Measurements from ENCODE around the gene KLLN. TPM values are rescaled to one million over a fixed set of nuclear protein-coding genes. Genes with fewer than 3 reads are reported as not detected.
A peak's percentile ranks its signal among the peaks of the same experiment; 100 is the strongest.

KLLN gene
- total and polyA plus RNA-seq, 2 of the 13 experiments (the other 11 are each of a cell fraction or from before 2014, with no cell fraction given) = 0.08 to 0.44 TPM

- TF ChIP-seq HIC2 (CRISPR knock-in tag; IDR thresholded peaks at IDR 0.05; ENCODE audit: low read depth) = no peak
- peak; percentile 24; the same call in 1 of the 2 replicates for TF ChIP-seq NR1H2 (CRISPR knock-in tag; IDR thresholded peaks at IDR 0.05; ENCODE audit: borderline replicate concordance, low read depth)
- no peak for TF ChIP-seq MXD4 (CRISPR knock-in tag; IDR thresholded peaks at IDR 0.05)
- TF ChIP-seq, protein P1, sequence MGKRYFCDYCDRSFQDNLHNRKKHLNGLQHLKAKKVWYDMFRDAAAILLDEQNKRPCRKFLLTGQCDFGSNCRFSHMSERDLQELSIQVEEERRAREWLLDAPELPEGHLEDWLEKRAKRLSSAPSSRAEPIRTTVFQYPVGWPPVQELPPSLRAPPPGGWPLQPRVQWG (CRISPR knock-in tag; IDR thresholded peaks at IDR 0.05; ENCODE audit: borderline replicate concordance, low read depth) = no peak
- TF ChIP-seq MATR3 (CRISPR knock-in tag; IDR thresholded peaks at IDR 0.05) = no peak
- no peak for TF ChIP-seq NPAS2 (CRISPR knock-in tag; IDR thresholded peaks at IDR 0.05; ENCODE audit: borderline replicate concordance)
- TF ChIP-seq E2F1 (CRISPR knock-in tag; IDR thresholded peaks at IDR 0.05) = no peak
- TF ChIP-seq RFX1 (IDR thresholded peaks at IDR 0.05) = no peak
- peak; percentile 71 for TF ChIP-seq HNRNPK (IDR thresholded peaks at IDR 0.05; ENCODE audit: low read depth, low read length, poor library complexity, severe bottlenecking)
- no peak for TF ChIP-seq REL (CRISPR knock-in tag; conservative IDR thresholded peaks at IDR 0.05)
- TF ChIP-seq DPF2 (CRISPR knock-in tag; IDR thresholded peaks at IDR 0.05; ENCODE audit: borderline replicate concordance, low read depth) = no peak
- TF ChIP-seq SMAD1 (CRISPR knock-in tag; IDR thresholded peaks at IDR 0.05; ENCODE audit: borderline replicate concordance, low read depth) = no peak; the same call in 1 of the 2 replicates
- TF ChIP-seq, protein P2, sequence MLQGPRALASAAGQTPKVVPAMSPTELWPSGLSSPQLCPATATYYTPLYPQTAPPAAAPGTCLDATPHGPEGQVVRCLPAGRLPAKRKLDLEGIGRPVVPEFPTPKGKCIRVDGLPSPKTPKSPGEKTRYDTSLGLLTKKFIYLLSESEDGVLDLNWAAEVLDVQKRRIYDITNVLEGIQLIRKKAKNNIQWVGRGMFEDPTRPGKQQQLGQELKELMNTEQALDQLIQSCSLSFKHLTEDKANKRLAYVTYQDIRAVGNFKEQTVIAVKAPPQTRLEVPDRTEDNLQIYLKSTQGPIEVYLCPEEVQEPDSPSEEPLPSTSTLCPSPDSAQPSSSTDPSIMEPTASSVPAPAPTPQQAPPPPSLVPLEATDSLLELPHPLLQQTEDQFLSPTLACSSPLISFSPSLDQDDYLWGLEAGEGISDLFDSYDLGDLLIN (CRISPR knock-in tag; IDR thresholded peaks at IDR 0.05; ENCODE audit: borderline replicate concordance) = no peak
- peak; percentile 90; the same call in 1 of the 2 replicates for TF ChIP-seq ZSCAN21 (CRISPR knock-in tag; IDR thresholded peaks at IDR 0.05; ENCODE audit: borderline replicate concordance)
- peak; percentile 91; the same call in 1 of the 2 replicates for TF ChIP-seq ZNF124 (CRISPR knock-in tag; IDR thresholded peaks at IDR 0.05)
- no peak for TF ChIP-seq CBX2 (IDR thresholded peaks at IDR 0.05; ENCODE audit: low read depth, low read length)
- 0 out of 2 replicates have a peak, but pooled peaks have one; percentile 32 for TF ChIP-seq CBX2 (CRISPR knock-in tag; IDR thresholded peaks at IDR 0.05; ENCODE audit: low read depth)
- no peak for TF ChIP-seq ZNF501 (CRISPR knock-in tag; IDR thresholded peaks at IDR 0.05)
- peak; percentile 43; the same call in 1 of the 2 replicates for TF ChIP-seq CREB1 (IDR thresholded peaks at IDR 0.05)
- no peak for TF ChIP-seq CREB1 (CRISPR knock-in tag; IDR thresholded peaks at IDR 0.05)
- peak; percentile 58; the same call in 1 of the 2 replicates for TF ChIP-seq JDP2 (CRISPR knock-in tag; IDR thresholded peaks at IDR 0.05; ENCODE audit: borderline replicate concordance)
- peak; percentile 89 for TF ChIP-seq ZNF605 (CRISPR knock-in tag; IDR thresholded peaks at IDR 0.05)
- peak; percentile 70 for TF ChIP-seq TSC22D2 (CRISPR knock-in tag; IDR thresholded peaks at IDR 0.05; ENCODE audit: borderline replicate concordance)
- peak; percentile 71; the same call in 1 of the 2 replicates for TF ChIP-seq NKX3-1 (CRISPR knock-in tag; IDR thresholded peaks at IDR 0.05)
- TF ChIP-seq ZNF550 (CRISPR knock-in tag; IDR thresholded peaks at IDR 0.05; ENCODE audit: borderline replicate concordance) = no peak
- no peak for TF ChIP-seq GZF1 (CRISPR knock-in tag; IDR thresholded peaks at IDR 0.05)
These were observed at the start of gene KLLN, which contains the start of gene PTEN (continued) for GRCh38 chr10:87863053-87863943.

All from HepG2 (cell line).